IPS-18c (cell line): Measurements from ENCODE around the gene KCNIP4.

Source experiments
- H3K4me3 ChIP-seq: 2 replicates; pipeline ENCODE4 v1.7.0; 2013; ENCODE audit warnings: low read depth, mild to moderate bottlenecking, low read length, moderate library complexity; ENCODE audit not compliant: insufficient read depth
- H3K9me3 ChIP-seq: one replicate; pipeline ENCODE4 v1.6.1; 2013; ENCODE audit warnings: mild to moderate bottlenecking, low read length, moderate library complexity; ENCODE audit not compliant: control insufficient read depth, insufficient read depth

KCNIP4 gene

GRCh38 chr4:21628116-21628670 lies 320.4 kb downstream of the KCNIP4 start:
- H3K9me3 ChIP-seq: no peaks in the 10 kb centered on the region
- no peak overlapping the region for H3K4me3 ChIP-seq

GRCh38 chr4:21625447-21625846 lies 323.1 kb downstream of the KCNIP4 start:
- Histone ChIP-seq H3K9me3 (no peaks in the 10 kb centered on the region), H3K4me3 (no peak overlapping the region)

GRCh38 chr4:21605006-21605405 lies 343.6 kb downstream of the KCNIP4 start:
- Histone ChIP-seq H3K9me3 (no peaks in the 10 kb centered on the region), H3K4me3 (no peak overlapping the region)

DNA sequence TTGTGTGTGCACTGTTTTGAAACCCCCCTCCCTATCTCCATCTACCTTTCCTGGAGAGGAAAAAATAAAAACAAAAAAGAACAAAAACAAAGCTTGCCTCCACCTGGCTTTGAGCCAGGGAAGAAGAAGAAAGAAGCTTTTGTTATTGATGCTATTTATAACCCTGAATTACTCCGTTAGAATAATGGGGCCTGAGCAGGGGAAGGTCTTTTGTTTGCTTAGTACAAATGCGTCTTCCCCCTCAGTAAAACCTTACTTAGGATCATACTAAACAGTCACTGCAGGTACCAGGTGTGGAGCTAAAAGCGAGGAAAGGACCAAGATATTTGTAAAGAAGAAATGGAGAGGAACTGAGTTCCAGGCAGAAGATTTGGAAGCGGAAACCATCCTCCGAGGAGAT lies 352.1 kb downstream of the KCNIP4 start:
- H3K4me3 ChIP-seq: no peak overlapping the region
- H3K9me3 ChIP-seq: no peaks in the 10 kb centered on the region

DNA sequence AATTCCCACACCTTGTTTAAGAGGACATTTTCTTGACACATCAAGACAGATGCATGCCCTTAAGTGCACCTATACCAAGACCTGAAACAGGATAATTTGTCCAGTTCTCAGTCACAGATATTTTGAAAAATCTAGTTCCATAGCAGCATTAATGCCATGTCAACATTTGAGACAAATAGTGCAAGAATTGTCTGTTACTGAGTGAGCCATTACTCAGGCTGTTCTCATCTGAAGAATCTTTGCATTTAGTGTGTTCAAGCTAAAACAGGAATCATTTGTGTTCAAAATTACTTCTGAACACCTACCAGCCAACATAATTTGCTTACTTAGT lies 354.9 kb downstream of the KCNIP4 start:
- Histone ChIP-seq H3K4me3 (no peak overlapping the region), H3K9me3 (no peaks in the 10 kb centered on the region)

- H3K9me3 ChIP-seq: no peaks in the 10 kb centered on the region
These were observed 355.5 kb downstream of the KCNIP4 start for GRCh38 chr4:21592970-21593670.

DNA sequence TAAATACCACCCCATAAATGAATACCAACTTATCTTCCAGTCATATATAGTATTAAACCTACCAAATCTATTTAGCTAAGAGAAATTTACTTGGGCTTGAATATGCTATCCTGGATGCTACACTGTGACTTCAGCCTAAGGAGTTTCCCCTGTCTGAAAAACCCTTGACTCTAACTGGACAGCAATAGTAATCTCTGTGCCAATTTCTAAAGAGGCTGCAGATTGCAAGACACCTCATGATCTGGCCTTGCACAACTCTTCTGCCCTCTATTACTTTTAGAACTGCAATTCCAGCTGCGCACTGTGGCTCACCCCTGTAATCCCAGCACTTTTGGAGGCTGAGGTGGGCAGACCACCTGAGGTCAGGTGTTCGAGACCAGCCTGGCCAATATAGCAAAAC lies 371.5 kb downstream of the KCNIP4 start:
- Histone ChIP-seq H3K4me3 (no peak overlapping the region), H3K9me3 (no peaks in the 10 kb centered on the region)

More at GRCh38 chr4:21592970-21593670, 355.5 kb downstream of the KCNIP4 start:
- H3K4me3 ChIP-seq: no peak overlapping the region

GRCh38 chr4:21571100-21571499 lies 377.5 kb downstream of the KCNIP4 start:
- Histone ChIP-seq H3K4me3 (no peak overlapping the region), H3K9me3 (no peaks in the 10 kb centered on the region)

DNA sequence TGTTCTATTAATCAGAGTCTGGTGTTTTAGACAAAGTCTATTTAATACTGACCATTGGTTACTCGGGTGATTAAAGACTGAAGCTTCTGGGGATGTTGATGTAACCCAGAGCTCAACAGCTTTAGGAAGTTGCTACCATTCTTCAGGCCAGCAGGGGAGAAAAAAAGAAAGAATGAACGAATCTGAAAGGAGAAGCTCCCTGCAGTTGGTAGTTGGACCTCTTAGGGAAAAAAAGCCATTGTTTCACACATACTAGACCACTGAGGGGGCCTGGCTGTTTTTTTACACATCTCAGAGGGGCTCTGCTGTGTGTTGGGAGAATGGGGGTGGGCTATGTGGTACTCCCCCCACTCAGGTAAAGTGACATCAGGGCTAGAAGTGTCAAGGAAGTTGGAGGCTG lies 378.9 kb downstream of the KCNIP4 start:
- Histone ChIP-seq H3K9me3 (no peaks in the 10 kb centered on the region), H3K4me3 (no peak overlapping the region)

GRCh38 chr4:21555083-21555482 lies 393.5 kb downstream of the KCNIP4 start:
- Histone ChIP-seq H3K9me3 (no peaks in the 10 kb centered on the region), H3K4me3 (no peak overlapping the region)

- Histone ChIP-seq H3K4me3 (no peak overlapping the region), H3K9me3 (no peaks in the 10 kb centered on the region)
These were observed 394.1 kb downstream of the KCNIP4 start for GRCh38 chr4:21554500-21554899.

DNA sequence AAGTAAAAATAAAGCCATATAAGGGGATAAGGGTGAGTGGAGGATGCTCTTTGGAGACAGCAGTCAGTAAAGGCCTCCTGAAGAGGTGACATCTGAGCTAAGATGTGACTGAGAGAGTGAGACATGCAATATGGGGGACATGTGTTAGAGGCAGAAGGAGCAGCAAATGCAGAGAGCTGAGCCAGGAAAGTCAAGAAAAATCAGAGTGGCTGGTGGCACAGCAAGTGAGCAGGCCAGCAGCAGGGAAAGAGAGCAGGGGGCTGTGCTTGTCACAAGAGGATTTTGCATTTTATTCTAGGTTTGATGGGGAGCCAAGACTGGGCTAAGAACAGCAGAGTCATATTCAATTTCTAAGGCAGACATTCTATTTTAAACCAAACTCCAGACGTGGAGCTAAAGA lies 394.5 kb downstream of the KCNIP4 start:
- no peaks in the 10 kb centered on the region for H3K9me3 ChIP-seq

GRCh38 chr4:21552455-21552854 lies 396.1 kb downstream of the KCNIP4 start:
- Histone ChIP-seq H3K4me3 (no peak overlapping the region), H3K9me3 (no peaks in the 10 kb centered on the region)

More for the DNA sequence above, 394.5 kb downstream of the KCNIP4 start:
- no peak overlapping the region for H3K4me3 ChIP-seq

- Histone ChIP-seq H3K9me3 (no peaks in the 10 kb centered on the region), H3K4me3 (no peak overlapping the region)
These were observed 403.6 kb downstream of the KCNIP4 start for GRCh38 chr4:21544955-21545354.

GRCh38 chr4:21544415-21544814 lies 404.2 kb downstream of the KCNIP4 start:
- Histone ChIP-seq H3K4me3 (no peak overlapping the region), H3K9me3 (no peaks in the 10 kb centered on the region)

- Histone ChIP-seq H3K4me3 (no peak overlapping the region), H3K9me3 (no peaks in the 10 kb centered on the region)
These were observed 405.1 kb downstream of the KCNIP4 start for GRCh38 chr4:21543514-21543913.

GRCh38 chr4:21535898-21536297 lies 412.7 kb downstream of the KCNIP4 start:
- H3K4me3 ChIP-seq: no peak overlapping the region
- no peaks in the 10 kb centered on the region for H3K9me3 ChIP-seq

DNA sequence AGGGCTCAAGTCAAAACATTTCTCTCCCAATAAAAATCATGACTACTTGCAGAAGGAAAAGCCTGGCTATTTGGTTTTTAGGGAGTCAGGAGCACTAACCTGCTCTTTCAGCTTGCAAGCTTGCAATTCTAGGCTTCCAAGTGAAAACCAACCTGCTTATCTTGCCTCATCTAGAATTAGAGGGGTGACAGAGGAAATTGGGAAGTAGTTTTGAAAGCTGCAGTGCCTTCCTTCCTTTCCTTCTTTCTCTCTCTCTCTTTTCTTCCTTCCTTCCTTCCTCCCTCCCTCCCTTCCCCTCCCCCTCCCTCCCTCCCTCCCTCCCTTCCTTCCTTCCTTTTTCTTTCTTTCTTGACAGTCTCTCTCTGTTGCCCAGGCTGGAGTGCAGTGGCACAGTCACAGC lies 417.5 kb downstream of the KCNIP4 start:
- H3K4me3 ChIP-seq: no peak overlapping the region
- H3K9me3 ChIP-seq: no peaks in the 10 kb centered on the region

- H3K9me3 ChIP-seq: no peaks in the 10 kb centered on the region
- H3K4me3 ChIP-seq: no peak overlapping the region
These were observed 419.4 kb downstream of the KCNIP4 start for GRCh38 chr4:21529214-21529613.
